Common myeloid progenitor, CD34-positive (primary cell): ENCODE results near the gene PRSS36.

Experiments used
- CTCF ChIA-PET: fragments of 350-600 bp; sonication (Branson Sonifier 250); formaldehyde crosslinking; loops from one replicate; lab custom pipeline; 2021; ENCODE audit warnings: antibody characterized with exemption; lab: Charles Lee
- POLR2A ChIA-PET: fragments of 350-600 bp; sonication (Branson Sonifier 250); formaldehyde crosslinking; loops from one replicate; lab custom pipeline; 2021; ENCODE audit warnings: antibody characterized with exemption; lab: Charles Lee
- DNase-seq, 3 donors: peaks; one replicate each; pipeline versions ENCODE4 v3.0.0 to v3.0.0-alpha.2; 2013
- H3K27ac ChIP-seq, 2 experiments: 1 replicate in 1 of 2; 2 replicates in 1 of 2; pipeline ENCODE4 v1.7.0; 2013; ENCODE audit warnings: inconsistent platforms in 2 of 2, low read length in 2 of 2, mild to moderate bottlenecking in 2 of 2, low read depth in 1 of 2, moderate library complexity in 1 of 2; ENCODE audit not compliant: severe bottlenecking in 2 of 2, insufficient read depth in 1 of 2, poor library complexity in 1 of 2
- H3K27me3 ChIP-seq, 5 experiments: replicated peaks in 2 of 5; 1 replicate in 3 of 5; 2 replicates in 2 of 5; pipeline versions ENCODE4 v1.6.1 to v1.7.0; 2013; ENCODE audit warnings: low read length in 4 of 5, mild to moderate bottlenecking in 2 of 5, moderate library complexity in 2 of 5, inconsistent platforms in 1 of 5; ENCODE audit not compliant: insufficient read depth in 5 of 5, control insufficient read depth in 4 of 5
- H3K36me3 ChIP-seq, 4 experiments: 1 replicate in 2 of 4; 2 replicates in 2 of 4; pipeline versions ENCODE4 v1.6.1 to v1.7.0; 2013; ENCODE audit warnings: low read length in 3 of 4, control low read depth in 1 of 4, mild to moderate bottlenecking in 1 of 4; ENCODE audit not compliant: control insufficient read depth in 4 of 4, insufficient read depth in 4 of 4
- H3K4me1 ChIP-seq, 4 experiments: 1 replicate in 3 of 4; 2 replicates in 1 of 4; pipeline versions ENCODE4 v1.6.1 to v1.7.1; 2013; ENCODE audit warnings: low read length in 3 of 4, mild to moderate bottlenecking in 3 of 4, control low read depth in 1 of 4, inconsistent platforms in 1 of 4, moderate library complexity in 1 of 4; ENCODE audit not compliant: control insufficient read depth in 4 of 4, insufficient read depth in 4 of 4; ENCODE audit errors: control extremely low read depth in 1 of 4
- H3K4me3 ChIP-seq, 7 experiments: 1 replicate in 4 of 7; 2 replicates in 3 of 7; pipeline versions ENCODE4 v1.5.1 to v1.7.0; 2013; ENCODE audit warnings: mild to moderate bottlenecking in 7 of 7, low read length in 6 of 7, moderate library complexity in 6 of 7, inconsistent platforms in 2 of 7, low read depth in 2 of 7, control low read depth in 1 of 7; ENCODE audit not compliant: insufficient read depth in 4 of 7, control insufficient read depth in 1 of 7; ENCODE audit errors: extremely low read depth in 1 of 7
- H3K9me3 ChIP-seq, 5 experiments: 1 replicate in 4 of 5; 2 replicates in 1 of 5; pipeline versions ENCODE4 v1.6.1 to v1.7.1; 2013; ENCODE audit warnings: low read length in 4 of 5, mild to moderate bottlenecking in 2 of 5, inconsistent platforms in 1 of 5, low read depth in 1 of 5, moderate library complexity in 1 of 5; ENCODE audit not compliant: control insufficient read depth in 4 of 5, insufficient read depth in 2 of 5; ENCODE audit errors: control extremely low read depth in 1 of 5
- WGBS: methylation state at CpG from one replicate; pipeline ENCODE4 v1.1.5; 2013; ENCODE audit not compliant: insufficient coverage; 5-methylcytosine and 5-hydroxymethylcytosine counted together

PRSS36 gene

DNA sequence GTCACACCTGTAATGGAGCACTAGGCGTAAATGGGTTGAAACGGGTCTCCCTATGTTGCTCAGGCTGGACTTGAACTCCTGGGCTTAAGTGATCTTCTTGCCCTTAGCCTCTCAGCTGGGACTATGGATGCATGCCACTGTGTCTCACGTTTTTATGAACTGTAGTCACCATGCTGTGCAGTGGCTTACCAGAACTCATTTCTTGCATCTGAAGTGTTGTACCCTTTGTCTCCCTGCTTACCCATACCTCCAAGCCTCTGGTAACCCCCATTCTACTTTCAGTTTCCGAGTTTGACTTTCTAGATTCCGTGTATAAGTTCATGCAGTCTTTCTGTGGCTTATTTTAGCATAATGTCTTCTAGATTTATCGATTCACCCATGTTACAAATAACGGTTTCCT lies 45.0 kb upstream of the PRSS36 start:
- POLR2A ChIA-PET: interaction anchor here (1.3 to 1.6 kb wide), 2 partner anchors 12 to 14 kb away, joined by 4 read pairs; partner anchors contain the start of gene FUS
- H3K4me3 ChIP-seq: no peak overlapping the region
- no peaks in the 10 kb centered on the region for H3K9me3 ChIP-seq
- H3K27ac ChIP-seq: no peak overlapping the region
- no peaks in the 10 kb centered on the region for H3K27me3 ChIP-seq
- H3K4me1 ChIP-seq: peaks cover 4 to 23% (median 22%) of the 10 kb centered on the region in 4 experiments
- DNase-seq: no peak
- CTCF ChIA-PET: interaction anchor here (0.6 kb wide), 1 partner anchor 100 kb away, joined by 3 read pairs; the partner anchor contains the start of gene VKORC1
- peaks cover 31 to 76% (median 61%) of the 10 kb centered on the region in 4 experiments for H3K36me3 ChIP-seq
- WGBS: 93% methylated on average over 5 of the region's 7 CpGs

- CTCF ChIA-PET: interaction anchor here (0.9 kb wide), 1 partner anchor 74 kb away, joined by 3 read pairs; no protein-coding TSS in a partner anchor
- no CpG with 5 or more reads among the region's 2 CpGs for WGBS
- POLR2A ChIA-PET: no interaction called here
- H3K9me3 ChIP-seq: no peaks in the 10 kb centered on the region
- no peak overlapping the region for H3K4me3 ChIP-seq
- H3K27ac ChIP-seq: no peak overlapping the region
- H3K36me3 ChIP-seq: peaks cover 36 to 78% (median 64%) of the 10 kb centered on the region in 4 experiments
- no peak for DNase-seq
- peaks cover under 1 to 13% (median 11%) of the 10 kb centered on the region in 4 experiments for H3K4me1 ChIP-seq
- H3K27me3 ChIP-seq: no peaks in the 10 kb centered on the region
Observed at GRCh38 chr16:31193874-31194273, 44.0 kb upstream of the PRSS36 start.

GRCh38 chr16:31192856-31193642 lies 43.2 kb upstream of the PRSS36 start:
- Histone ChIP-seq H3K4me3 (no peak overlapping the region), H3K4me1 (peaks cover 0 to 5% (median 4%) of the 10 kb centered on the region in 4 experiments), H3K27me3 (no peaks in the 10 kb centered on the region), H3K27ac (no peak overlapping the region), H3K36me3 (peaks cover 44 to 86% (median 71%) of the 10 kb centered on the region in 4 experiments), H3K9me3 (no peaks in the 10 kb centered on the region)
- ChIA-PET POLR2A (interaction anchor here (0.7 to 2.0 kb wide), 2 partner anchors 13 to 213 kb away, joined by 3 to 12 read pairs; partner anchors contain the start of gene FUS), CTCF (interaction anchor here (0.9 kb wide), 1 partner anchor 75 kb away, joined by 3 read pairs; no protein-coding TSS in a partner anchor)
- WGBS: 98% methylated on average over 12 of the region's 16 CpGs
- DNase-seq: no peak

GRCh38 chr16:31191697-31192428 lies 42.0 kb upstream of the PRSS36 start:
- Histone ChIP-seq H3K27ac (no peak overlapping the region), H3K36me3 (peaks cover 55 to 97% (median 82%) of the 10 kb centered on the region in 4 experiments), H3K4me1 (no peaks in the 10 kb centered on the region), H3K9me3 (no peaks in the 10 kb centered on the region), H3K27me3 (no peaks in the 10 kb centered on the region), H3K4me3 (no peak overlapping the region)
- 100% methylated on average over 4 of the region's 5 CpGs for WGBS
- CTCF ChIA-PET: interaction anchor here (0.5 kb wide), 1 partner anchor 21 kb away, joined by 4 read pairs; no protein-coding TSS in a partner anchor
- POLR2A ChIA-PET: interaction anchor here (2.0 kb wide), 1 partner anchor 12 kb away, joined by 12 read pairs; the partner anchor contains the start of gene FUS
- DNase-seq: no peak

DNA sequence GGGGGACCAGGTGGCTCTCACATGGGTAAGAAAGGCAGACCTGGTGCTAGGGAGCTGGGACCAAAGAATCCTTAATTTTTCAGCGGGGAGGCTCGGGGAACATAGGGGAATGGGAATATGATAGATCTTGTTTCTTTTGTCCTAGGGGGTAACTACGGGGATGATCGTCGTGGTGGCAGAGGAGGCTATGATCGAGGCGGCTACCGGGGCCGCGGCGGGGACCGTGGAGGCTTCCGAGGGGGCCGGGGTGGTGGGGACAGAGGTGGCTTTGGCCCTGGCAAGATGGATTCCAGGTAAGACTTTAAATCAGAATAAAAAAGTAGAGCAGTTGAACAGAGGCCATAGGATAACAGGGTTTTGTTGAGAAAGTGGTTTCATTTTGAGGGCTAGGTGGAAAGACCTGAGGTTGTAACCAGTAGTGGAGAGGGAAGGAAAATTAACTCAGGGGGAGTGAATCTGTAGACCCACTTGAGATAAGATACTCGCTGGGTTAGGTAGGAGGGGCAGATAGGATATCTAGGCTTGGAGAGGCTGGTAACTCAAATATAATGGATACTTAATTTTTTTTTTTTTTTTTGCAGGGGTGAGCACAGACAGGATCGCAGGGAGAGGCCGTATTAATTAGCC lies 41.1 kb upstream of the PRSS36 start:
- no peak overlapping the region for H3K4me3 ChIP-seq
- H3K36me3 ChIP-seq: peaks cover 55 to 100% (median 86%) of the 10 kb centered on the region in 4 experiments
- peaks cover 0 to 8% (median 7%) of the 10 kb centered on the region in 4 experiments for H3K4me1 ChIP-seq
- H3K27me3 ChIP-seq: no peaks in the 10 kb centered on the region
- ChIA-PET CTCF (interaction anchor here (1.4 to 1.5 kb wide), 2 partner anchors 10 to 137 kb away, joined by 3 to 4 read pairs; no protein-coding TSS in a partner anchor), POLR2A (interaction anchor here (2.0 to 2.1 kb wide), 2 partner anchors 8 to 11 kb away, joined by 8 to 12 read pairs; partner anchors contain the start of gene FUS)
- DNase-seq: no peak
- no peaks in the 10 kb centered on the region for H3K9me3 ChIP-seq
- WGBS: 96% methylated on average over 10 of the region's 17 CpGs
- H3K27ac ChIP-seq: no peak overlapping the region

GRCh38 chr16:31190061-31190460 lies 40.2 kb upstream of the PRSS36 start:
- ChIA-PET CTCF (interaction anchor here (1.4 to 1.5 kb wide), 2 partner anchors 11 to 138 kb away, joined by 3 to 4 read pairs; no protein-coding TSS in a partner anchor), POLR2A (interaction anchor here (1.3 to 2.1 kb wide), 2 partner anchors 9 to 10 kb away, joined by 8 to 10 read pairs; partner anchors contain the start of gene FUS)
- H3K27ac ChIP-seq: no peak overlapping the region
- H3K9me3 ChIP-seq: no peaks in the 10 kb centered on the region
- H3K4me3 ChIP-seq: no peak overlapping the region
- H3K36me3 ChIP-seq: peaks cover 59 to 100% (median 88%) of the 10 kb centered on the region in 4 experiments
- H3K27me3 ChIP-seq: no peaks in the 10 kb centered on the region
- peaks cover 0 to 16% (median 12%) of the 10 kb centered on the region in 4 experiments for H3K4me1 ChIP-seq
- WGBS: 99% methylated on average over 10 of the region's 12 CpGs
- DNase-seq: no peak
